ENCODE data around the gene ALDH5A1.

Gene ALDH5A1

DNA sequence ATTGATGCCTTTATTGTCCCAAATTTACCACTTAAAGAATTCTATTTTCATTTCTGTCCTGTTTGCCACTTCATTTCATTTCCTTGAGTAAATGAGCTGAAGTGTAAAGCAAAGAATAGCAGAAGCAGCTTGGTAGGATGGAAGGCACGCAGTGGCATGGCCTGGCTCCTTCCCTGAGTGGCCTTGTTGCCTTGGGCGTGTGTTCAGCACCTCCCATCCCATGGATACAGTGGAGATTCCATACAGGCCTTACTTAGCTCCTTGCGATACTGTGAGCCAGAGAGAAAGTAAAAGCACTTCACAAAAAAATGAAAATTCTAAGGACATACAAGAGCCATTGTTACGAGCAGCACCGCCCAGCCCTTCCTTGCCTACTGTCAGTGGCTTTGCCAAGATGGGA is 39.6 kb downstream of the ALDH5A1 start:
- no peak for DNase-seq

DNA sequence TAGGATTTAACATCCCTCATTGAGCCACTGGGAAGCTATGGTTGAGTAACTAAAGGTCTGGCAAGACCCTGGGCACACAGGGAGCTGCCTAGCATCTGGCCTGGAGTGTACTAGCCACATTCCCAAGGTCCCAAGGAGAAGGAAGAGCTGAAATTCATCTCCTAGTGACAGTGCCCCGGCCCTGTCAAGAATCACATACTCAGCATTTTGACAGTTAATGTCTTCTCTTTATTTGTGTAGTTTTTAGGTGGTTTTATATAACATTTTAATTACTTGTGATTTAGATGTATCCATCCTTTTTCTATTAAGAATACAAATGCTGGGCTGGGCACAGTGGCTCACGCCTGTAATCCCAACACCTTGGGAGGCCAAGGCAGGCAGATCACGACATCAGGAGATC is 40.4 kb downstream of the ALDH5A1 start:
- no peak for DNase-seq

DNA sequence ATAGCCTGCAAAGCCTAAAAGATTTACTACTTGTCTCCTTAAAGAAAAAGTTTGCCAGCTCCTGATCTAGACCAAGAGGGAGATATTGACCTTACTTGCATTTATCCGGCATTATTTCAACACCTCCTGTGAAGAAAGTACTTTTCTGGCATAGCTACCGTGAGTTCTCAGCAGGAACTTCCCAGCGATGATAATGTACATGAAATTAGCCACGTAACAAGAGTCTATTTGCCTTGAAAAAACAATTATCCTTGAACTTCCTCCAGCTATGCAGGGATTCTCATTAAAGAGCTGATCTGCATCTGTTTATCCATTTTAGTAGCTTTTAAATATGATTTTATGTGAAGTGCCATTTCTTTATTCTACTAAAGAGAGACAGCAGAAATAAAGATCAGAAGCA is 41.7 kb downstream of the ALDH5A1 start:
- DNase-seq: no peak

- no peak for DNase-seq
Measured at GRCh38 chr6:24537082-24537699, 42.4 kb downstream of the ALDH5A1 start.

- DNase-seq: no peak
Measured at GRCh38 chr6:24537771-24538385, 43.1 kb downstream of the ALDH5A1 start.

DNA sequence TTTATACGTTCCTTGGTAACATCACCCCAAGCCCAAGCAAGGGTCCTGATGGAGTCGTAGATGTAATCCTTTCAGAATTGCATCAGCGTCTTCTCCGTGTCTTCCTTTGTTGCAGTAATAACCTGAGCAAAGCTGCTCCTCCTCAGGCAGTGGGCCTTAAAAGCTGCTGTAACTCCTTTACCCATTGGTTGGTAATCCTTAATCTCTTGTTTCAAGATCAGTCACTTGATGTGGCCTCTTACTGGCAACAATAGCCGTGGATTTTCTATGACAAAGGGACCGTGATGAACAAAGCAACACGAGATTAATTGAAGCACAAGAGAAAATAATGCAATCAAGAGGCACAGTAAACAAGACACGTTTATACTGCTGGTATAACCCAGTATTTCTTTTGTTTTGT is 44.6 kb downstream of the ALDH5A1 start:
- DNase-seq: no peak

- no peak for DNase-seq
Measured at GRCh38 chr6:24540197-24540596, 45.4 kb downstream of the ALDH5A1 start.

DNA sequence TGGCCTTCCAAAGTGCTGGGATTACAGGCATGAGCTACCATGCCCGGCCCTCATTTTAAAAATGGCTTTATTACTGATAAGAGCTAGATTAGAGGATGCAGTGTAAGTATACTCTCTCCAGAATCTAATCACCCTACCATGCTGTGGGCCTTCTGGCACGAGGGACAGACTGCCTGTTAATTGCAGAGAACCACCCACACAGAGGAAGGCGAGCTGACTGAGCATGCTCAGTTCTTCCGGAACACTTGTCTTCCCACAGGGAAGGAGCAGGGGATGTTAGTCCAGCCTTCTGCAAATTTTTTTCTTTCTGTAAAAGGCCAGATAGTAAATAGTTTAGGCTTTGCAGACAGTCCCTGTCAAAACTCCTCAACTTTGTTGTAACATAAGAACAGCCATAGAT is 48.9 kb downstream of the ALDH5A1 start:
- DNase-seq: no peak

DNA sequence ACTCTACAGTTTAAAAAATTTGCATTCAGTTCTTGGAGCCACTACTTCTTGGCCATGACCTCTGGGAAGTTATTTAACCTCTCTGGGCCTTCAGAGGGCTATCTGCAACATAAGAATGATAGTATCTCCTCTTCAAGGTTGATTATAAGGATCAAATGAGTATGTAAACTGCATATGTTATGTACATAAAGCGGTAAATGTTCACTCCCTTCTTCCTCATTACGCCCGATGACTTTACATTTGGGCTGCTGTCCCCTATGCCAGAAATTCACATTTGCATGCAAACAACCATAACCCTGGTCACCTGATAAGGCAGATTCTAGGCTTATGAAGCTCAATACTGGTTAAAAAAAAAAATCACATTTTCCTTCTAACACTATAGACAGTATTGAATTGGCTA is 50.4 kb downstream of the ALDH5A1 start:
- DNase-seq: no peak

DNA sequence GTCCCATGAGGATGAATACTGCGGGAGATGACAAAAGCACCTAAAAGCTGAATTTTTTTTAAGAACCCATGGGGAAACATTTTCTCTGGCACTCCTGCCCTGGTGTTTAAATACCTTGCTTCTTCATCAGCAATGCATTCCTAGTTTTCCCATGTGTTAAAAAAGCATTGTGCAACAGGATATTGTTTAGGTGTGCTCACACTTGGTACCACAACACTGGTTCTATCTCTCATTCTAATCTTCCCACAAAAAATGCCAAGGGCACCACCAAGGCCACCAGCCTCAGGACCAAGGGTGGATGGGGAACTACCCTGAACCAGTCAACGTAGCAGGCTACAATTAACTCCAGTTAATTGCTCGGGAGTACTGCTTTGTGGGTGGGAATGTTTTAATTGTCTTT is 50.9 kb downstream of the ALDH5A1 start:
- DNase-seq: no peak

GRCh38 chr6:24546439-24546838 is 51.7 kb downstream of the ALDH5A1 start:
- no peak for DNase-seq

DNA sequence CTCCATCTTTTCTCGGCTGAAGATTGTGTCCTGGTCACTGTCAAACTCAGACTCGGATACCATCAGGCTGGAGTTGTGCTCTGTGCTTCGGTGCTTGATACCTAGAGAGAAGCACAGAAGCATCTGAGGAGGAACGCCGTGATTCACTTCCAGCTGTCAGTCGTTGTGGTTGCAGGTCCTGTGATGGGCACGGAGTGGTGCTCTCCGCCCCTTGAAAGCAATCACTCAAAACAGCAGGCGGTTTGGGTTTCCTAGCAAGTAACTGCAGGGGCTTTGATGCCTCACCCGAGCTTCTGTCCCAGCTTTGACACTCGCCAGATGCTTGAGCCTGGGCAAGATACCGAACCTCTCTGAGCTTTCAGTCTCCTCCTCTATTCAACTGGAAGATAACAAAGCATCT is 52.5 kb downstream of the ALDH5A1 start:
- DNase-seq: no peak

GRCh38 chr6:24549158-24549557 is 54.4 kb downstream of the ALDH5A1 start:
- DNase-seq: no peak

DNA sequence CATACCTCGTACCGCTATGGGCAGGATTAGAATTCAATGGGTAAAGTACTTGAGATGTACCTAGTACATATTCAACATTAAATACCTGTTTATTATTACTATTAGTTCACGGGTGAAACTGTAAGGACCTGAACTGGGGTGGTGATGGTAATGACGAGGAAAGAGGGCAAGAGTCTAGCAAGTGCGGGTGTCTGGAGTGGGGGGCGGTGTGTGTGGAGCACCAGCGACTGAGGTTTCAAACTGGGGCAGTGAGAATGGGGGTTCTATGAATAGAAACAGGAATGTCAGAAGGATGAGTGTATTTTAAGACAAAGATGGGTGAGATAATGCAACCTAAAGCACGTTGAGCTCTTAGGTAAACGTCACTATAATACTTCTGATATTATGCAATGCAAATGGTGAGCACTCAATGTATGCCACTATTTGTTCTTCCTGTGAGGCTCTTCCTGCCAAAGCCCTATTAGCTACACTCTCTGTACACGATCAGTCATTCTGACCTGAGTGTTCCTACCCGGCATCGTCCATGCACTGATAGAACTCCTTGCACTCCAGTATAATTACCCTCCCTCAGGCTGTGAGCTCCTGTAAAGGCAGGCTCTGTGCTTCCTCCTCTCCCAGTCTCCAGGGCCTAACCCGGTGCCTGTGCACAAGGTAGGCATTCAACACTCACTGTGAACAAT is 55.0 kb downstream of the ALDH5A1 start:
- DNase-seq: no peak

DNA sequence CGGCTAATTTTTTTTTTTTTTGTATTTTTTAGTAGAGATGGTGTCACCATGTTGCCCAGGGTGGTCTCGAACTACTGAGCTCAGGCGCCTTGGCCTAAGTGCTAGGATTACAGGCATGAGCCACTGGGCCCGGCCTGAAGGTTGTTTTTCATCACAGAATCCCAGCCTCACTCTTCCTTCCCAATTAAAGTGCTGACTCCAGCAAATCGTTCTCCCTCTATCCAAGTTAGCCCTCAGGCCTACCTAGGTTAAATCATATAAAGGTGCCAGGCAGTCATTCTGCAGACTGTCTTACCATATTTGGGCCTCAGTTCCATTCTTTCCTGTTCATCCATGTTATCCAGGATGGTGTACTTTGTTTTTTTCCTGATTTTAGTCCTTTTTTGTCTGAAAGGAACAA is 56.4 kb downstream of the ALDH5A1 start:
- no peak for DNase-seq

GRCh38 chr6:24554474-24554873 is 59.7 kb downstream of the ALDH5A1 start:
- no peak for DNase-seq

GRCh38 chr6:24558516-24558915 is 63.7 kb downstream of the ALDH5A1 start:
- DNase-seq: no peak

- DNase-seq: no peak
Measured at GRCh38 chr6:24564081-24564480, 69.3 kb downstream of the ALDH5A1 start.

- DNase-seq: no peak
Measured at GRCh38 chr6:24565196-24565595, 70.4 kb downstream of the ALDH5A1 start.

GRCh38 chr6:24566020-24566767 is 71.4 kb downstream of the ALDH5A1 start:
- no peak for DNase-seq

DNA sequence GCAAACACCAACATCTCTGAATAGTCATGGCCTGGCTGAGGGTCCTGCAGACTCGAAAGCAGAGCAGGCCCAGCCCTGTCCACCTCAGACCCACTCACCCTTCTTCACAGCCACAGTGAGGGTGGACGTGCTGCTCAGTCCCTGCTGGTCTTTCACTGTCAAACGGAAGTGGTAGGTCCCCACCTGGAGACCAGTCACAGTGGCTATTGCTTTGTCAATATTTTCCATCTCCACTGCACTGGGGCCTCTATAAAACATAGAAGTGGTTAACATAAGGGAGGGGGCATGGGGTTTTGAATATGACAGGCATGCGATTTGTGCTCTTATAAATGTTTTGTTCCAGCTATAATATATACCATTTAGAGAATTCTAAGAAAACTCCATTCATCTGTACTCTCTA is 73.9 kb downstream of the ALDH5A1 start:
- DNase-seq: no peak

DNA sequence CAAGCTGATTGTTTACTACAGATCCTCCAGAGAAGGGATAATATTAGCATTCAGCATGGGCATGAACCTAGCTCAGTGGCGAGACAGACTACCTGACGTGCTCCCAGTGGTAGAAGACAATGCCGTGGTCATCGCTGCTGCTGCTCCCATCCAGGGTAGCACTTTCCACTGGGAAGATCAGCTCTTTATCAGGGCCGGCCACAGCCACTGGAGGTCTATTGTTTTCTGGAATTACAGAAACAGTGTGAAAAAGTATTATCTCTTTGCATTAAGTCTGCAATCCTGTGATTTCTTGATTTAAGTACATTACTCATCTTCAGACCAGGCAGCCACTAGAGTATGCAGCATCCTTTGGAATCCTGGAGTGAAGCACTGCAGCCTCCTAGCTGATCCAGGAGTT is 75.0 kb downstream of the ALDH5A1 start:
- no peak for DNase-seq

- no peak for DNase-seq
Measured at GRCh38 chr6:24571361-24571760, 76.6 kb downstream of the ALDH5A1 start.

DNA sequence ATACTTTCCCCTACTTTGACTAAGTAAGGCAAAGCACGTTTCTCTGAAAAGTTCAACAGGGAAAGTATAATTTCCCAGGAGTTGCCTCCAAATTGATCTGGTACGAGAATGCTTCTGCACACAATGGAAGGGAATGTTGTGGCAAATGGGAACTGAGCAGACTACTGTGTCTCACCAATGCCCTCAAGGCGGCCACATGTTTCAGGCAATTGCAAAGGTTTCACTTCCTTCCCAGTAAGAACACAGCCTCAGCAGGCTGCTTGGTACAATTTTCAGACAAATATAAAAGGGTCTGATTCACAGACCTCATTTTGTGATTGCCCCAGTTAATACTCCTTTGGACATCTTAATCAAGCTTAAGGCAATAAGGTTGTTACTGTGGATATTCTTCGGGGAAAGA is 80.0 kb downstream of the ALDH5A1 start:
- DNase-seq: no peak
